ENCODE measurements around the gene CNNM3. TPM values are rescaled to one million over a fixed set of nuclear protein-coding genes. Genes with fewer than 3 reads are reported as not detected.
A peak's percentile ranks its signal among the peaks of the same experiment; 100 is the strongest.

CNNM3 gene
- total RNA-seq, 4 donors from 2014 or later, result 21.8 to 27.8 (median 22.9) TPM

DNA sequence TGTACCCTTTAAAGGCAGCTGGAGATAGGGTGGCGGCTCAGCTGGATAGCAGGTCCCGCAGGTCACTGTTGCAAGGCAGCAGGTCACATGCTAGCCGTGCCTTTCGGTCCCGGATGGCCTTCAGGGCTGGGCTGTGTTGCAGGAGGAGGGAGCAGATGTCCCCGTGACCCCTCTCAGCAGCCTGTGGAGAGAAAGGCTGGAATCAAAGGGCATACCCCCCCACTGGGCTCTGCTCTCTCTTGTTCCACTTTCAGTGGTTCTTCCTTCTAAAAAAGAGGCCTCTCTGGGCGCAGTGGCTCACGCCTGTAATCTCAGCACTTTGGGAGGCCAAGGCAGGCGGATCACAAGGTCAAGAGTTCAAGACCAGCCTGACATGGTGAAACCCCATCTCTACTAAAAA lies 32.2 kb downstream of the CNNM3 start:
- TF ChIP-seq EP300 (IDR thresholded peaks at IDR 0.05) (no peak), POLR2A (IDR thresholded peaks at IDR 0.05) (no peak)
- TF ChIP-seq, protein P1, sequence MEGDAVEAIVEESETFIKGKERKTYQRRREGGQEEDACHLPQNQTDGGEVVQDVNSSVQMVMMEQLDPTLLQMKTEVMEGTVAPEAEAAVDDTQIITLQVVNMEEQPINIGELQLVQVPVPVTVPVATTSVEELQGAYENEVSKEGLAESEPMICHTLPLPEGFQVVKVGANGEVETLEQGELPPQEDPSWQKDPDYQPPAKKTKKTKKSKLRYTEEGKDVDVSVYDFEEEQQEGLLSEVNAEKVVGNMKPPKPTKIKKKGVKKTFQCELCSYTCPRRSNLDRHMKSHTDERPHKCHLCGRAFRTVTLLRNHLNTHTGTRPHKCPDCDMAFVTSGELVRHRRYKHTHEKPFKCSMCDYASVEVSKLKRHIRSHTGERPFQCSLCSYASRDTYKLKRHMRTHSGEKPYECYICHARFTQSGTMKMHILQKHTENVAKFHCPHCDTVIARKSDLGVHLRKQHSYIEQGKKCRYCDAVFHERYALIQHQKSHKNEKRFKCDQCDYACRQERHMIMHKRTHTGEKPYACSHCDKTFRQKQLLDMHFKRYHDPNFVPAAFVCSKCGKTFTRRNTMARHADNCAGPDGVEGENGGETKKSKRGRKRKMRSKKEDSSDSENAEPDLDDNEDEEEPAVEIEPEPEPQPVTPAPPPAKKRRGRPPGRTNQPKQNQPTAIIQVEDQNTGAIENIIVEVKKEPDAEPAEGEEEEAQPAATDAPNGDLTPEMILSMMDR (IDR thresholded peaks at IDR 0.05), result no peak
- peaks cover under 1 to 82% (median 12%) of the 10 kb centered on the region in 3 donors for H3K36me3 ChIP-seq
- WGBS, 2 donors, result 49 to 67% methylated on average over 9 of the region's 9 CpGs

DNA sequence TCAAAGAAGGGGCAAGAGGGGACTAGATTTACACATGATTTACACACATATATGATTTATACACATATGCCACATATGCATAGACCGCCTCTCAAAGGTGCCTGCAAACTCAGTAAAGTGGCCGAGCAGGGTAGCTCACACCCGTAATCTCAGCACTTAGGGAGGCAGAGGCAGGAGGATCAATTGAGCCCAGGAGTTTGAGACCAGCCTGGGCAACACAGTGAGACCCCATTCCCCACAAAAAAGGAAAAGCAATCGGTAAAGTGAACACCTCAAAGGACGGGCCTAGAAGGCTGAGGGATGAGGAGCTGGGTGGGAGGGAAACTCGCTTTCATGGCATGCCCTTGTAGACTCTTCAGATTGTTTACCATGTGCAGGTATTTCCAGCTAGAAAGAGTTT lies 36.6 kb downstream of the CNNM3 start:
- H3K9me3 ChIP-seq, result no peaks in the 10 kb centered on the region
- H3K4me3 ChIP-seq, result no peak overlapping the region
- no peak for DNase-seq (ENCODE audit: low spot score in 2 of 2)
- peaks cover 4 to 68% (median 14%) of the 10 kb centered on the region in 3 donors for H3K36me3 ChIP-seq
- H3K4me1 ChIP-seq, result peaks cover 0 to 17% (median 13%) of the 10 kb centered on the region in 4 donors
- H3K27me3 ChIP-seq, result no peaks in the 10 kb centered on the region
- TF ChIP-seq EP300 (IDR thresholded peaks at IDR 0.05), result no peak
- TF ChIP-seq, protein P1 (IDR thresholded peaks at IDR 0.05), result no peak
- TF ChIP-seq POLR2A (IDR thresholded peaks at IDR 0.05), result no peak
- WGBS, 2 donors, result 93 to 96% methylated on average over 6 of the region's 6 CpGs
- H3K27ac ChIP-seq, result no peak overlapping the region

More for the DNA sequence above, 32.2 kb downstream of the CNNM3 start:
- DNase-seq (ENCODE audit: low spot score in 2 of 2), result no peak
- Histone ChIP-seq H3K27ac (no peak overlapping the region), H3K4me3 (no peak overlapping the region), H3K9me3 (no peaks in the 10 kb centered on the region), H3K27me3 (no peaks in the 10 kb centered on the region), H3K4me1 (no peaks in the 10 kb centered on the region)

DNA sequence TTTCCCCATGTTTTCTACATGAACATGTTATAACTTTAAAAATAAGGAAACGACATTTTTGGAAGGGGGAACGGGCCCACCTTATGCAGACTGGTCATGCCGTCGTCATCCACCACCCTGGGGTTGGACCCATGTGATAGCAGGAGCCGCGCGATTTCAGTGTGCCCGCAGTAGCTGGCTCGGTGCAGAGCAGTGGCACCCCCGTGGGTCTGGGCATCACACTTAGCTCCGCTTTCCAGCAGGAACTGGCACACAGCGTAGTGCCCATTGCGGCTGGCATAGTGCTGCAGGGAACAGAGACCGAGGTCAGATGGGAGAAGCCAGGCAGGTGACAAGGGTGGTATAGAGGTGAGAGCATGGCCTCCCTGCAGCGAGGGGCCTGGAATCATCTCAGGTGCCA lies 37.3 kb downstream of the CNNM3 start:
- WGBS, 2 donors, result 92 to 94% methylated on average over 15 of the region's 15 CpGs
- no peak for TF ChIP-seq EP300 (IDR thresholded peaks at IDR 0.05)
- peaks cover 0 to 17% (median 13%) of the 10 kb centered on the region in 4 donors for H3K4me1 ChIP-seq
- H3K27me3 ChIP-seq, result no peaks in the 10 kb centered on the region
- H3K36me3 ChIP-seq, result peaks cover 4 to 61% (median 14%) of the 10 kb centered on the region in 3 donors
- H3K27ac ChIP-seq, result no peak overlapping the region
- no peak for DNase-seq (ENCODE audit: low spot score in 2 of 2)
- H3K9me3 ChIP-seq, result no peaks in the 10 kb centered on the region
- no peak overlapping the region for H3K4me3 ChIP-seq

DNA sequence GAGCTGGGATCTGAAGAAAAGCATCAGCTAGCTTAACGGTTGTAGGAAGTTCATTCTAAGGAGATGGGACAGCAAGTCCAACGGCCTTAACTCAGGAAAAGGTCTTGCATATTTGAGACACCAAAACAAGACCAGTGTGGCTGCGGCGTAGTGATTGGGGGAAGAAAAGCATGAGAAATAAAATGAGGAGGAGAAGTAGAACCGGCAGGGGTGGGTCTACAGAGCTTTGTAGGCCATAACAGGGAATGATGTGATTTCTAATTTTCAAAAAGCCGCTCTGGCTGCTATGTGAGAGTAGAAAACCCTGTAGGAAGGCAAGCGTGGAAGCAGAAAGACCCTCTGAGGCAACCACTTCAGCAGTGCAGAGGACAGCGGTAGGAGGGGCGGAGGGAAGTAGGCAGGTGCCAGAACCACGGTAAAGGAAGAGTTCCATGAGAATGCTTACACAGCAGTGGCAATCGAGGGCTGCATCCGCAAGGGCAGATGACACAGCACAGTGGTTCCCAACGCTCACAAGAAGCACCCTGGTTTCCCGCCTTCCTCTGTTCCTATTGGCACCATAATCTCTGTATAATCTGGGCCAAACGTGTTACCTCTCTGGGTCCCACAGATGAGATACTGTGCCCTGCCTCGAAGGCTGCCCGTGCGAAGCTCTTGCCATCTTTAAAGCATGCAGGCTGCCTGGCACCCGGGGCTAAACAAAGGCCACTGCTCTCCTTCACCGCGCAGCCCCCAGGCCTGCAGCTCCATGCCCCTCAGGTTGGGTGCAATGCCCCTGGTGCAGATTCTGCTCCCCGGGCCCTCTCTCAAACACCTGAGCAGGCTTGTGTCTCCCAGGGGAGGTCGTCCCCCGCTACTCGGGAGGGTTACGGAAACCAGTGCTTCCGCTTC lies 41.0 kb downstream of the CNNM3 start:
- Histone ChIP-seq H3K4me3 (peak overlapping the region; percentile 55 to 86 (median 82)), H3K27me3 (no peaks in the 10 kb centered on the region), H3K4me1 (peaks cover 0 to 54% (median 23%) of the 10 kb centered on the region in 4 donors), H3K36me3 (peaks cover 4 to 44% (median 11%) of the 10 kb centered on the region in 3 donors), H3K9me3 (no peaks in the 10 kb centered on the region), H3K27ac (peak overlapping the region; percentile 44 to 98 (median 84))
- DNase-seq (ENCODE audit: low spot score in 2 of 2), result no peak
- 8% methylated on average over 22 to 27 of the region's 27 CpGs for WGBS, 2 donors
- TF ChIP-seq, protein P1 (IDR thresholded peaks at IDR 0.05), result no peak
- no peak for TF ChIP-seq EP300 (IDR thresholded peaks at IDR 0.05)
- TF ChIP-seq POLR2A (IDR thresholded peaks at IDR 0.05), result no peak

DNA sequence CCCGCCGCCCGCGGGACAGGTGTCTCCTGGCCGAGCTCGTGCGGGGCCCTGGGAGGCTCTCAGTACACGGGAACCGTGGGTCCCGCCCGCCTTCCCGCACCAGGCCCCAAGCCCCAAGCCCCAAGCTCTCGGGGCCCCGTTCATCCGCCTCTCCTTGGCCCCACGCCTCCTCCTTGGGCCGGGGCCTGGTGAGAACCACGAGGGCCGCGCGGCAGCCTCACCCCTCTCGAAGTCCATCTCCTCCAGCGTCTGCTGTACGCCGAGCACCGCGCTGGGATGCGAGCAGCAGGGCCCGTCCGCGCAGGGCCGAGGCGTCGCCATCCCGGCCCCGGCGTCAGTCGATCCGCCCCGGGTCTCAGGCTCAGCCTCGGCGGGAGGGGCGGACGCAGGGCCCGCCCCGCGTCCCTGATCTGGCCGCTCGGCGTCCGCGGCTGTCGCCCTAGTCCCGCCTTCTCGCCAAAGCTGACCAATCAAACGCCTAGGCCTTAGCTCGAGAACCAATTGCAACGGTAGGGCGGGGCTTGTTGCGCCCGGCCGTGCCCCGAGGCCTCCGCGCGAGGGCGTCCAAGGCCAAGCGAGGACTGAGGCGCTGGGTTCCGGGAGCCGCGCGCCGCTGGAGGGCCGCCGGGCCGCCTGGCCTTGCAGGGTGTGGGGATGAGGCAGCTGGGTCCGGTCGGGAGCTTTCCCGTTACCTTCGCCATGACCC lies 41.8 kb downstream of the CNNM3 start, which contains the start of gene ANKRD39:
Gene ANKRD39, minus strand, starts transcription at position 350 of the 706 bp plus-strand sequence. Its CDS starts 29 bp downstream, at position 321.
- peaks cover 4 to 45% (median 11%) of the 10 kb centered on the region in 3 donors for H3K36me3 ChIP-seq
- 0% methylated on average over 37 to 51 of the region's 81 CpGs for WGBS, 2 donors
- peaks cover 0 to 60% (median 28%) of the 10 kb centered on the region in 4 donors for H3K4me1 ChIP-seq
- H3K4me3 ChIP-seq, result peak within 1 kb of the TSS; percentile 55 to 86 (median 82)
- H3K27ac ChIP-seq, result peak within 1 kb of the TSS; percentile 84 to 99 (median 96)
- DNase-seq (ENCODE audit: low spot score in 2 of 2), result peak; percentile 96 to 98
- H3K9me3 ChIP-seq, result no peaks in the 10 kb centered on the region
- H3K27me3 ChIP-seq, result no peaks in the 10 kb centered on the region
- TF ChIP-seq POLR2A (IDR thresholded peaks at IDR 0.05) (peak; percentile 64 to 88), EP300 (IDR thresholded peaks at IDR 0.05) (peak in 1 of 2 donors; percentile 86)
- TF ChIP-seq, protein P1 (IDR thresholded peaks at IDR 0.05), result peak; percentile 80 to 98 (median 97)
